NCI-H1417 (cell line): ENCODE measurements around the gene GRAP2.
"Not testable (repeated sequence)": the region's sequence is repeated elsewhere in the genome, so short reads cannot be mapped to it uniquely, and the experiment has no call there.

Source experiments
- DNase-seq, 3 experiments: peaks; one replicate each; lab custom pipeline; 2025; lab: John Stamatoyannopoulos, UW

The GRAP2 gene

GRCh38 chr22:39967103-39967829 lies 66.4 kb downstream of the GRAP2 start:
- no peak for DNase-seq

GRCh38 chr22:39967996-39968972 lies 67.4 kb downstream of the GRAP2 start:
- DNase-seq = no peak

GRCh38 chr22:39970742-39971141 lies 69.9 kb downstream of the GRAP2 start:
- no peak for DNase-seq

GRCh38 chr22:39972641-39973040 lies 71.8 kb downstream of the GRAP2 start:
- DNase-seq = no peak

DNA sequence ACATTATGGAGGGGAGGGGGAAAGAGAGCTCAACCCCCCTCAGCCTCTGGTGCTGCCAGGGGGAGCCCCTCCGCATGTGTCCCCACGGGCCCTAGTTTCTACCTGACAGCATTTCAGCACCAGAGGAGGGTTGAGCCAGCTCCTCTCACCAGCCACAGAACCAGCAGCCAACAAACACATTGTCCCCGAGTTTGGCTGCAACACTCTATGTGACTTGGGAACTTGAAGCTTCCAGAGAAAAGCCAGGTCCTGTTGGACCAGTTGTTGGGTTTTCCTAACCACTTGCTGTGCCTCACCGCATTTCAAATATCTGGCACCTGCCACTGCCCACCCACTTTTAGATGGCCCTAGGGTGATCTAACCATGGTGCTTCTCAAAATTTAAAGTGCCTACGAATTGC lies 72.8 kb downstream of the GRAP2 start:
- no peak for DNase-seq

- DNase-seq = no peak
These were observed 73.2 kb downstream of the GRAP2 start for GRCh38 chr22:39974065-39974464.

GRCh38 chr22:39979048-39979447 lies 78.2 kb downstream of the GRAP2 start:
- DNase-seq = no peak

- DNase-seq = no peak
These were observed 78.6 kb downstream of the GRAP2 start for GRCh38 chr22:39979458-39979857.

DNA sequence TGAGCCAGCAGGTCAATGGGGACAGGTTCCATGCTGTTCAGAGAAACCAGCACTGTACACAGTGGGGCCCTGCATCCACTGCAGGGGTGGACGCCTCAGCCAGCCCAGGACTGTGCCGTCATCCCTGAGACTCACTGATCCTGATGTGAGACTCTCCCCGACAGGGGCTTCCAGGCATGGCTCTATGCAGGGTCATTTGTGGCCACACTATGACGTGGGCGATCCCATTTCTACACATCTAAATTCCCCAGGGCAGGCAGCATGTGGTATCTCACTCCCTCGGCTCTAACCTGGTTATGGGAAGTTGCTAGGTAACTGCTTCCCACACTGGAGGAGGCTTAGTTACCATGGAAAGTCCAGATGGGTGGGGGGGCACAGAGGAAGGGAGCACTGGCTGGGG lies 79.7 kb downstream of the GRAP2 start:
- peak in 1 of 3 experiments; percentile 20 for DNase-seq

DNA sequence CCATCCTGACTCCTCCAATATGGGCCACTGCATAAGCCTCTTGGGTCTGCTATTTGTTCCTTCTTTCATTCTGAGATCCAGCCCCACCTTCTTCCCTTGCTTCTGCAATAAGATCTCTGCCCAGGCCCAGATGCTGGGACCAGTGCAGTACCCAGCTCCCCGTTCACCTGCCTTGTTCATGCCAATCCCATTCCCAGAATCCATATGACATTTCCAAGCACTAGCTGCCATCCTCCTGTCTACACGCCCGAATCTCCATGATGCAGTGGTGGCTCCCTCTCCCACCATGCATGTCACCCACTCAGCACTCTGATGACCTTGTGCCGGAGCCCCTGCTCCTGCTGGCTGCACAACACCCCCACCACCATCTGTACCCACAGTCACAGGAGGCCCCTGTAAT lies 82.5 kb downstream of the GRAP2 start:
- DNase-seq = no peak

- no peak for DNase-seq
These were observed 83.1 kb downstream of the GRAP2 start for GRCh38 chr22:39984006-39984405.

GRCh38 chr22:39984746-39985145 lies 83.9 kb downstream of the GRAP2 start:
- no peak for DNase-seq

DNA sequence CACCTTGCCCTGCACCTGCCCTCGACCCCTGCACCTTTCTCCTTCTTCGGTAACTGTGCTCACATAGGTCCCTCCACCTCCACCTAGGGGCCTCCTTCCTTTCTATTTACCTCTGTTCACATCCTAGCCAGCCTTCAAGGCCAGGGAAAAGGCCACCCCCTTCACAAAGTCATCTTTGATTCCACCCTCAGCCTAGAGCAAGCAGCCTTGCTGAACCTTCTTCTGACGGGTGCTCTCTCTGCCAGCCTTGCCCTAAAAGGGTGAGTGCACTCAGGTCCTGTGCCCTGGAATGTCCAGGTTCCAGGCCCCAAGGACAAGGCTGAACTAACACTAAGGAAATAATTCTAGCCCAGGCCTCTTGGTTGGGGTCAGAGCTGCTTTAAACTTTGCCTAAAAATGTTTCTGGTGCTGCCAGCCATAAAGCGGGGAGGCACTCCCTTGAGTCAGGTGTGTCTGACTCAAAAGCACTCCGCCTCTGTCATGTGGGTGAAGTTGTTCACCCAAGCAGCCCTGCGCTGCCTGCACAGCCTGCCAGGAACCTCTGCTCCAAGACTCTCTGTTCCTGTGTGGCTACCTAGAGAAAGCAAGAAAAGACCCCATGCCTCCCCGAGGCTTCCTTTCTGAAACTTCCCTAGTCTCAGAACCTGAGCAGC lies 84.6 kb downstream of the GRAP2 start:
- no peak for DNase-seq

- no peak for DNase-seq
These were observed 87.7 kb downstream of the GRAP2 start for GRCh38 chr22:39988386-39989114.

DNA sequence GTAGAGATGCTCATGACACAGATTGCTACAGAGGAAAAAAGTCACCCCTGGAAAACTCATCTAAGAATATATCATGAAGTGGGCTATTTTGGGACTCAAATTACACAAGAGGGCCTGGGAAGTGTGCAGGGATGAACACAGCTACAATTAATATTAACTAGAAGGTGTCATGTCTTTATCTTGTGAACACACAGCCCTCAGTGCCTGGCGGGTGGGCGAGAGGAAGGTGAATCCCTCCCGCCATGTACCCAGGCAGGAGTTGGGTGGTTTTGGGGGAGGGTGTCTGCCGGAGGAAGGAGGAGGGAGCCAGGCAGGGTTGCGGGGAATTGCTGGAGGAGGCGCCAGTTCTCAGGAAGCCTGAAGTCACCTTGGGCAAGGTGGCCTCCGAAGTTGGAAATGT lies 88.7 kb downstream of the GRAP2 start:
- DNase-seq = no peak

DNA sequence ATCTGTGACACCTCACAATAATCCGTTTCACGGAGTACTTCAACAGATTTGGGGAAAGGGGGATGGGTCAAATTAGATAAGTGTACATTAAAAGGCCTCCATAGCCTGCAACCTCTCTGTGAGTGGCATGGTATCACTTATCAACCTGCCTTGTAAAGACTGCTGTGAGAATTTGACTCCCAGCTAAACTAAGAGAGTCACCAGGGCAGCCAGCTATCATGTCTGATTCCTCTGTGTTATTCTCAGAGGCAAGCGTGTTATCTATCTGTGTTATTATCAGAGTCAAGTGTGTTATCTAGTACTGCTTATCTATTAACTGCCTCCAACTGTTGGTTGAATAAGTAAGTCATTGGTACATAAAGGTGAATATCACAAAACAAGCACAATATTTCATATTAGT lies 89.8 kb downstream of the GRAP2 start:
- peak in 1 of 3 experiments; percentile 6 for DNase-seq

DNA sequence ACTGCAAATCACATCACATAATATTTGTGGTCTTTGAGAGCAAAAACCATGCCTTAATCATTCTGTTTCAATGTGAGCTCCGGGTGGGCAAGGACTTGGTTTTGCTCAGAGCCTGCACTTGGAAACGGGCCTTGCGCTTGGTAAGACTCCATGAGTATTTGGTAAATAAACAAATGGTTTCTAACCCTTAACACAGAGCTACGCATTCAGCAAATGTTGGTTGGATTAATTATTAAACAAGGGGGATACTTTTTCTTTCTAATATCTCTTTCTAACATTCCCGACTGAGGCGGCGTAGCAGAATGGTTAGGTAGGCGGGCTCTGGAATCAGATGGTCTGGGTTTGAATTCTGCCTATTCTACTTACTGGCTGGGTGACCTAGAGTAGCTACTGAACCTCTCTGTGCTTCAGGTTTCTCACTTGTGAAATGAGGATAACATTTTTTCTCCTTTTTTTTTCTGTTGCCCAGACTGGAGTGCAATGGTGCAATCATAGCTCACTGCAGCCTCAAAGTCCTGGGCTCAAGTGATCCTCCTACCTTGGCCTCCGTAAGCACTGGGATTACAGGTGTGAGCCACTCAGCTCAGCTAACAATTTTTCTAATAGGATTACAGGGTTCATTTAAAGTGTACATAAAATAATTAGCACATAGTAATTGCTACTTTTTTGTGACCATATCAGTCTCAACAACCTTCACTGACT lies 90.4 kb downstream of the GRAP2 start:
- DNase-seq = no peak

GRCh38 chr22:39992088-39992826 lies 91.4 kb downstream of the GRAP2 start:
- no peak for DNase-seq

- DNase-seq = not testable (repeated sequence)
These were observed 92.0 kb downstream of the GRAP2 start for GRCh38 chr22:39992894-39993293.

GRCh38 chr22:39994041-39994565 lies 93.2 kb downstream of the GRAP2 start:
- DNase-seq = peak in 1 of 3 experiments; percentile 30
